A204.1 (cell line): ENCODE measurements around the gene HTT-AS.
"Not testable (repeated sequence)": the region's sequence is repeated elsewhere in the genome, so short reads cannot be mapped to it uniquely, and the experiment has no call there.

ENCODE experiments used
- FAIRE-seq: peaks from 2 replicates; lab custom pipeline; 2012; peaks lifted over from hg19 to GRCh38; lab: Jason Lieb, UNC

HTT-AS gene

GRCh38 chr4:3074078-3074845 is at the start of gene HTT-AS, which contains the start of gene HTT:
HTT-AS (minus strand) TSS chr4:3074538.
HTT (plus strand) TSS chr4:3074681; CDS start chr4:3074826, 145 bp downstream.
- no peak for FAIRE-seq

DNA sequence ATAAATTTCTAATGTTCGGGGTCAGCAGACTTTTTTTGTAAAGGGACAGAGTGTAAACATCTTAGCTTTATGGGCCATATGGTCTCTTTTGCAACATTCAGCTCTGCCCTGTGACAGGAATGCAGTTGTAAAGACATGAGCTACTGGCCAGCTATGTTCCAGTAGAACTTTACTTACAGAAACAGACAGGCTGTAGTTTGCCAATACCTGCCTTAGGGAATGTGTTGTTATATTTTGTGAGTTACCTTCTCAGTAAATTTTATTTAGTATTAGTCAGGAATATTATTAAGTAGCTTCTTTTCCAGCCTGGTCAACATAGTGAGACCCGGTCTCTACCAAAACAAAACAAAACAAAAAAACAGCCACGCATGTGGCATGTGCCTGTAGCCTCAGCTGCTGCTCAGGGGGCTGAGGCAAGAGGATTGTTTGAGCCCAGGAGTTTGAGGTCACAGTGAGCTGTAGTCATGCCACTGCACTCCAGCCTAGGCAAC is 48.9 kb upstream of the HTT-AS start:
- no peak for FAIRE-seq

- no peak for FAIRE-seq
Observed at GRCh38 chr4:3122081-3122563, 47.8 kb upstream of the HTT-AS start.

DNA sequence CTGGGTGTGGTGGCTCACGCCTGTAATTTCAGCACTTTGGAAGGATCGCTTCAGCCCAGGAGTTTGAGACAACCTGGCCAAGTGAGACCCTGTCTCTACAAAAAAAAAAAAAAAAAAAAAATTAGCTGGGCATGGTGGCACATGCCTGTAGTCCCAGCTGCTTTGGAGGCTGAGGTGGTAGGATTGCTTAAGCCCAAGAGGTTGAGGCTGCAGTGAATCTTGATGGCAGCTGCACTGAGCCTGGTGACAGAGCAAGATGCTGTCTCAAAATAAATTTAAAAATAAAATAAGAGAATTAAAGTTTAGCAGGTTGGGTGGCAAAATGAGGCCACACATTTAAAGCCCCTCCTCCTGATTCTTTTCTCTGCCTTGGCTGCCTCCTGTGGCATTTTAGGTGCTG is 47.3 kb upstream of the HTT-AS start:
- FAIRE-seq = no peak

- FAIRE-seq = no peak
Observed at GRCh38 chr4:3121110-3121509, 46.8 kb upstream of the HTT-AS start.

DNA sequence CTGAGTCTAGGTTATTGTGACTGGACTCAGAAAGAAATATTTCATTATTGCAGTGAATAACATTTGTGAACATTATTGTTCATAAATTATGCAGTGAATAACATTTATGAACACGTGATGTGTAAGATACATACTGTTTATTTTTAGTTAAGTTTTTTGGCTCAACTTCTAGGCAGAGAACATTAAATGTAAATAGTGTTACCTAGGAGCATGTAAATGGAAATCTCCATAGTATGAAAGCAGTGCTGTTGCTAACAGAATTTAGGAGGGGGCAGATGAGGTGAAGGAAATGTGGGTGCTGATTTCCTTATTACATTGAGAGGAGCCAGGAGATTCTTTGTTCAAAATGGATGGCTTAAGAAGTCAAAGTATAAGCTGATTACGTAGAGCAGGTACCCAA is 45.1 kb upstream of the HTT-AS start:
- FAIRE-seq = no peak

DNA sequence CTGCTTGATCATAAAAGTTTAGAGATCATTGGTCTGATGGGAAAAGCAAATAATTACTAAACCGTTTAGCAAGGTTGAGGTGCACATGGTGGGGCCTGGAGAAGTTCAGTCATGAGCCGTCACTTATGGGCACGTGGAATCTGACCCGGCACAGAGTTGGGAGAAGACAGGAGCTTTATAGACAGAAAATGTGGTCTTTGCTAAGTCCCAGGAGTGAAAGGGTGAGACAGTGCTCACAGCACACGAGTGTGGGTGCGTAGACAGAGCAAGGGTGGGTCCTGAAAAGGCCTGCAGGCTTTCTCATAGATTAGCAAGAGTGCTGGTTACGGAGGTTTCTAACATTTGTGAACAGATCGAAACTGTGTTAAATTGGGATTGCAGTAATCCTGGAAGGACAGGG is 44.0 kb upstream of the HTT-AS start:
- FAIRE-seq = no peak

GRCh38 chr4:3116955-3117354 is 42.6 kb upstream of the HTT-AS start:
- FAIRE-seq = no peak

DNA sequence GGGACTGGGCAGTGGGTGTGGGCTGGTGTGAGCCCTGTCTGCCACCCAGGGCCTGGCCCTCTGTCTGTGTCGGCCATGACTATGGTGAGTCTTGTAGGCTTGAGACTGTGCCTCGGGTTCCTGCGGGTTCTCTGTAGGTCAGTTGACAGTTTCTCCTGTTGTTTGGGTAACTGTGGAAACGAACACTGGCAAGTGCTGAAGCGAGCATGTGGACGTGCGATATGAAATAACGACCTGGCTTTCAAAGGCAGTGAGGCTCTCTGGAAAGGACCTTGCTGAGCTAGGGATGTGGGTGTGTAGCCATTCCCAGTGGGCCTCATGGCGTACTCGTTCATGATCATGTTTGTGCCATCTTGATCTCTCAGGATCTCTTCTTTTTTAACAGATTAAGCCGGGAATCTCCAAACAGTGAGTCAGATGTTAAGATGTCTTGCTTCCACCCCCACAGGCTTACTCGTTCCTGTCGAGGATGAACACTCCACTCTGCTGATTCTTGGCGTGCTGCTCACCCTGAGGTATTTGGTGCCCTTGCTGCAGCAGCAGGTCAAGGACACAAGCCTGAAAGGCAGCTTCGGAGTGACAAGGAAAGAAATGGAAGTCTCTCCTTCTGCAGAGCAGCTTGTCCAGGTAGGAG is 41.4 kb upstream of the HTT-AS start:
- no peak for FAIRE-seq

GRCh38 chr4:3114377-3114776 is 40.0 kb upstream of the HTT-AS start:
- FAIRE-seq = no peak

- FAIRE-seq = no peak
Observed at GRCh38 chr4:3112609-3113469, 38.5 kb upstream of the HTT-AS start.

DNA sequence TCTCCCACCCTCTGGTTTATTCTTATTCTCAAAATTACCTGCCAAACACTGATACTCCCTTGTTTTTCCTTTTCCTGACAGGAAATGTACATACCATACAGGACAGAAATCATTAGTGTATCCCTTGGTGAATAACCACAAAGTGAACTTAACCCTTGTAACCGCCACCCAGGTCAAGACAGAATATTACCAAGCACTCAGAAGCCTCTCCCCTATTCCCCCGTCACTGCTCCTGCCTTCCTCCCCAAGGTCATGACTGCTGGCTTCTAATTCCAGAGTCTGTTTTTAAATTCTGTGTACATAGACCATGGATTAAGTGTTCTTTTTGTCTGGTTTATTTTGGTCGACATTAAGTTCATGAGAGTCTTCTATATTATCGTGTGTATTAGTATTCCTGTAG is 37.9 kb upstream of the HTT-AS start:
- no peak for FAIRE-seq

GRCh38 chr4:3111461-3111860 is 37.1 kb upstream of the HTT-AS start:
- FAIRE-seq = no peak

GRCh38 chr4:3108211-3108610 is 33.9 kb upstream of the HTT-AS start:
- no peak for FAIRE-seq

DNA sequence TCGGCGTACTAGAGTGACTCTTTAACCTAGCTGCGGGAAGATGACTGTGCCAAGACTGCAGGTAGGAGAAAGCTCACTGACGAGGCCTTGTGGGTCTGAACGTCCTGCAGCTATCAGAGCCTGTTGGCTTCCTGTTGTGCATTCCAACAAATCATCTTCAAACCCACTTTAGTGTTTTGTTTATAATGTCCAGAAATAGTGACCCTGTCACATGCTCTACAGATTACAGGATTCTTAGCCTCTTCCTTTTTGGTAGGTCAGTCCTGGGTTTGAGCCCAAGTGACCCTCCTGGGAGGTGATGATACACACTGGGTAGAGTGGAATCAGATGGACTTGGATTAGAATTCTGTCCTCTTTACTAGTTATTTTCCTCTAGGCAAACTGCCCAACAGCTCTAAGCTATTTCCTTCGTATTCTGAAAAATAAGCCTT is 33.4 kb upstream of the HTT-AS start:
- no peak for FAIRE-seq

GRCh38 chr4:3107271-3107670 is 32.9 kb upstream of the HTT-AS start:
- no peak for FAIRE-seq

- no peak for FAIRE-seq
Observed at GRCh38 chr4:3106339-3107186, 32.2 kb upstream of the HTT-AS start.

GRCh38 chr4:3098346-3098745 is 24.0 kb upstream of the HTT-AS start:
- FAIRE-seq = no peak

DNA sequence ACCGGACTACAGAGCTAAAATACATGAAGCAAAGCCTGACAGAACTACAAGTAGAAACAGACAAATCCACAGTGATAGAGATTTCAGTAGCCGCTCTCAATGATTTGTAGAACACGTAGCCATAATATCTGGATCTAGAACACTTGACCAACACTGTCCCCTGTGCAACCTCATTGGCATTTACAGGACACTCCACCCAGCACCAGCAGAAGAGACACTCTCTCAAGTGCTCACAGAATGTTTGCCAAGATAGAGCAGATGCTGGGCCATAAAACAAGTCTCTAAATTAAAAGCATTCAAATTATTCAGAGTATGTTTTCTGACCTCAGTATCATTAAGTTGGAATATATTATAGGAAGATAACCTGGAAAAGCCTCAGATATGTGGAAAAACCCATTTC is 21.9 kb upstream of the HTT-AS start:
- FAIRE-seq = no peak

DNA sequence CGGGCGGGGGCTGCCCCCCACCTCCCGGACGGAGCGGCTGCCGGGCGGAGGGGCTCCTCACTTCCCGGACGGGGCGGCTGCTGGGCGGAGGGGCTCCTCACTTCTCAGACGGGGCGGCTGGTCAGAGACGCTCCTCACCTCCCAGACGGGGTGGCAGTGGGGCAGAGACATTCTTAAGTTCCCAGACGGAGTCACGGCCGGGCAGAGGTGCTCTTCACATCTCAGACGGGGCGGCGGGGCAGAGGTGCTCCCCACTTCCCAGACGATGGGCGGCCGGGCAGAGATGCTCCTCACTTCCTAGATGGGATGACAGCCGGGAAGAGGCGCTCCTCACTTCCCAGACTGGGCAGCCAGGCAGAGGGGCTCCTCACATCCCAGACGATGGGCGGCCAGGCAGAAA is 20.4 kb upstream of the HTT-AS start:
- not testable (repeated sequence) for FAIRE-seq

DNA sequence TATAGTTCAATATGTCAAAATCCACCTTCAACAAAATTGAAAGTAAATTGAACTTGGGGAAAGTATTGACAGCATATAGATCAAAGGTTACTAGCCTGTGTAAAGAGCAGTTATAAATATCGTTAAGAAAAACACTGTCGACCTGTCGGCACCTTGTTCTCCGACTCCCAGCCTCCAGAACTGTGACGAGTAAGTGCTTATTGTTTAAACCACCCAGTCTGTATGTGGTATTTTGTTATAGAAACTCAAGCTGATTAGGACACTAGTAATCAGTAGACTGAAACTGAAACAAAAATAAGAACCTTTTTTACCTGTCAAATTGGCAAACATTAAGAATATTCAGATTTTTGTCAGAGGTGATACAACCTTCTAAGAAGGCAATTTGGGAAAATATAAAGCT is 17.1 kb upstream of the HTT-AS start:
- no peak for FAIRE-seq
